Measurements from ENCODE around the gene TERT.
"Not testable (repeated sequence)": the region's sequence is repeated elsewhere in the genome, so short reads cannot be mapped to it uniquely, and the experiment has no call there.

DNA sequence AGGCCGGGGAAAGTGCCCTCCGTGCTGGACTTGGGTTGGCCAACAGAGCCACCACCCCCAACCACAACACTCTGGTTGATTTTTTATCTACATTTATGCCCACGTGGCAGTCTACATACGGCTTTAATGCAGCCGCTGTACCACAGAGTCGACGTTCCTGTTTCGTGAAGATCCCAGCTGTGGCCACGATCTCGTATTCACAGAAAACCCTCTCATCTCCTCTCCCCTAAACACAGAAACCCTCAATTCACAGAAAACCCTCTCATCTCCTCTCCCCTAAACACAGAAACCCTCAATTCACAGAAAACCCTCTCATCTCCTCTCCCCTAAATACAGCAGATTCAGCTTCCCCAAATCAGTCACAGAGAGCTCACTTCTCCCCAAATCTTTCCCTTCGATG lies 65.8 kb downstream of the TERT start:
- TF ChIP-seq, protein P1, sequence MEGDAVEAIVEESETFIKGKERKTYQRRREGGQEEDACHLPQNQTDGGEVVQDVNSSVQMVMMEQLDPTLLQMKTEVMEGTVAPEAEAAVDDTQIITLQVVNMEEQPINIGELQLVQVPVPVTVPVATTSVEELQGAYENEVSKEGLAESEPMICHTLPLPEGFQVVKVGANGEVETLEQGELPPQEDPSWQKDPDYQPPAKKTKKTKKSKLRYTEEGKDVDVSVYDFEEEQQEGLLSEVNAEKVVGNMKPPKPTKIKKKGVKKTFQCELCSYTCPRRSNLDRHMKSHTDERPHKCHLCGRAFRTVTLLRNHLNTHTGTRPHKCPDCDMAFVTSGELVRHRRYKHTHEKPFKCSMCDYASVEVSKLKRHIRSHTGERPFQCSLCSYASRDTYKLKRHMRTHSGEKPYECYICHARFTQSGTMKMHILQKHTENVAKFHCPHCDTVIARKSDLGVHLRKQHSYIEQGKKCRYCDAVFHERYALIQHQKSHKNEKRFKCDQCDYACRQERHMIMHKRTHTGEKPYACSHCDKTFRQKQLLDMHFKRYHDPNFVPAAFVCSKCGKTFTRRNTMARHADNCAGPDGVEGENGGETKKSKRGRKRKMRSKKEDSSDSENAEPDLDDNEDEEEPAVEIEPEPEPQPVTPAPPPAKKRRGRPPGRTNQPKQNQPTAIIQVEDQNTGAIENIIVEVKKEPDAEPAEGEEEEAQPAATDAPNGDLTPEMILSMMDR (IDR thresholded peaks at IDR 0.05): not testable (repeated sequence)
- not testable (repeated sequence) for TF ChIP-seq POLR2A (IDR thresholded peaks at IDR 0.05)

All from body of pancreas (tissue), 4 donors.